NCI-H2029 treated with DMSO at 0.1 percent for 48 hours (cell line): ENCODE results near the gene FUT8.

Source experiments
- DNase-seq: peaks from one replicate; lab custom pipeline; 2025; lab: John Stamatoyannopoulos, UW

FUT8 gene

GRCh38 chr14:65412032-65412846 lies at the start of gene FUT8:
Gene FUT8, plus strand, starts transcription at chr14:65412730. Its CDS starts 148,834 bp downstream, at chr14:65561564.
- DNase-seq = peak; percentile 20

- no peak for DNase-seq
These were observed 45.5 kb upstream of the FUT8 start for GRCh38 chr14:65366802-65367565.

- no peak for DNase-seq
These were observed 43.0 kb upstream of the FUT8 start for GRCh38 chr14:65369560-65369959.

GRCh38 chr14:65370801-65371248 lies 41.7 kb upstream of the FUT8 start:
- no peak for DNase-seq

GRCh38 chr14:65371784-65372183 lies 40.7 kb upstream of the FUT8 start:
- DNase-seq = no peak

- DNase-seq = no peak
These were observed 39.4 kb upstream of the FUT8 start for GRCh38 chr14:65373016-65373670.

GRCh38 chr14:65373671-65374039 lies 38.9 kb upstream of the FUT8 start:
- DNase-seq = no peak

GRCh38 chr14:65377576-65377975 lies 35.0 kb upstream of the FUT8 start:
- no peak for DNase-seq

- no peak for DNase-seq
These were observed 29.9 kb upstream of the FUT8 start for GRCh38 chr14:65382586-65382985.

GRCh38 chr14:65387171-65387570 lies 25.4 kb upstream of the FUT8 start:
- DNase-seq = no peak

GRCh38 chr14:65387628-65388027 lies 24.9 kb upstream of the FUT8 start:
- no peak for DNase-seq

- DNase-seq = no peak
These were observed 20.2 kb upstream of the FUT8 start for GRCh38 chr14:65392296-65392695.

GRCh38 chr14:65396082-65396910 lies 16.2 kb upstream of the FUT8 start:
- DNase-seq = no peak

GRCh38 chr14:65403231-65403630 lies 9.3 kb upstream of the FUT8 start:
- DNase-seq = no peak

- no peak for DNase-seq
These were observed 4.4 kb upstream of the FUT8 start for GRCh38 chr14:65408113-65408512.

- DNase-seq = no peak
These were observed 1.9 kb upstream of the FUT8 start for GRCh38 chr14:65410640-65411039.

GRCh38 chr14:65411656-65412031 lies 886 bp upstream of the FUT8 start:
- peak; percentile 32 for DNase-seq

- no peak for DNase-seq
These were observed 567 bp downstream of the FUT8 start for GRCh38 chr14:65412856-65413738.

- no peak for DNase-seq
These were observed 1.2 kb downstream of the FUT8 start for GRCh38 chr14:65413739-65414045.

- no peak for DNase-seq
These were observed 2.5 kb downstream of the FUT8 start for GRCh38 chr14:65414961-65415589.

- no peak for DNase-seq
These were observed 3.1 kb downstream of the FUT8 start for GRCh38 chr14:65415613-65416012.
